K562 (cell line): ENCODE data around the gene CAPZB. TPM values are rescaled to one million over a fixed set of nuclear protein-coding genes. Genes with fewer than 3 reads are reported as not detected.

Experiments used
- ATAC-seq: fragments of 200-7000 bp; cut with Tn5 transposase; 3 replicates; pipeline ENCODE4 v1.9.1; 2020; ENCODE audit warnings: moderate library complexity
- BruUV-seq: library from RNA; stranded (reverse); fragments of 400-500 nt; replicated peaks from 2 replicates; lab custom pipeline; 2021; lab: Mats Ljungman, UMichigan
- CTCF ChIA-PET: fragments of 300-600 bp; formaldehyde crosslinking; extraction: SDS; loops from one replicate; lab custom pipeline; 2021; ENCODE audit warnings: low intra/inter-chr PET ratio; lab: Yijun Ruan, JAX
- POLR2A ChIA-PET: fragments of 300-600, 350-650 bp; sonication (Branson Sonifier 250); formaldehyde crosslinking; extraction: SDS; loops from one replicate; lab custom pipeline; 2021; ENCODE audit warnings: antibody characterized with exemption, inconsistent platforms; lab: Yijun Ruan, JAX
- DNase-seq, 4 experiments: peaks; one replicate each; pipeline versions ENCODE4 v3.0.0 to v3.0.0-alpha.2; 2011 to 2018; ENCODE audit warnings: low spot score in 3 of 4, mixed read lengths in 3 of 4; ENCODE audit errors: extremely low read depth in 1 of 4
- FAIRE-seq: peaks from 2 replicates; lab custom pipeline; 2011; peaks lifted over from hg19 to GRCh38; lab: Jason Lieb, UNC
- H2AFZ ChIP-seq: 2 replicates; pipeline ENCODE4 v1.6.0; 2011; ENCODE audit warnings: low read depth, low read length, control low read depth, inconsistent platforms
- H3K27ac ChIP-seq: fragments of 200-600 bp; 3 replicates; pipeline ENCODE4 v1.8.0; 2011; ENCODE audit warnings: low read depth, mild to moderate bottlenecking, control low read depth, inconsistent platforms, low read length, moderate library complexity, mixed read lengths; ENCODE audit errors: extremely low read depth
- H3K27me3 ChIP-seq, 2 experiments: fragments of 300-600 bp in 1 of 2; 2 replicates in 1 of 2; 3 replicates in 1 of 2; pipeline versions ENCODE4 v1.6.0 to v1.8.0; 2011; ENCODE audit warnings: inconsistent platforms in 2 of 2, low read length in 2 of 2, mild to moderate bottlenecking in 1 of 2, mixed read lengths in 1 of 2, moderate library complexity in 1 of 2; ENCODE audit not compliant: control insufficient read depth in 2 of 2, insufficient read depth in 2 of 2
- H3K36me3 ChIP-seq: fragments of 300-600 bp; 3 replicates; pipeline ENCODE4 v1.8.0; 2011; ENCODE audit warnings: mild to moderate bottlenecking, low read length, inconsistent platforms; ENCODE audit not compliant: control insufficient read depth, insufficient read depth
- H3K4me1 ChIP-seq, 2 experiments: fragments of 200-600 bp in 1 of 2; replicated peaks in 1 of 2; 2 replicates in 1 of 2; 3 replicates in 1 of 2; pipeline versions ENCODE4 v1.5.1 to v1.8.0; 2011; ENCODE audit warnings: inconsistent platforms in 2 of 2, low read length in 2 of 2, mild to moderate bottlenecking in 1 of 2, mixed read lengths in 1 of 2, moderate library complexity in 1 of 2; ENCODE audit not compliant: control insufficient read depth in 2 of 2, insufficient read depth in 2 of 2
- H3K4me2 ChIP-seq: 2 replicates; pipeline ENCODE4 v1.6.1; 2011; ENCODE audit warnings: low read length, control low read depth, inconsistent platforms, mixed read lengths; ENCODE audit not compliant: insufficient read depth
- H3K4me3 ChIP-seq: fragments of 200-600 bp; sonication (generic), shearing (Covaris generic); 2 replicates; pipeline ENCODE4 v1.5.1; 2016; ENCODE audit warnings: control low read depth, inconsistent platforms
- H3K79me2 ChIP-seq: fragments of 200-600 bp; 3 replicates; pipeline ENCODE4 v1.8.0; 2011; ENCODE audit warnings: low read length, inconsistent platforms; ENCODE audit not compliant: control insufficient read depth, insufficient read depth
- H3K9ac ChIP-seq, 2 experiments: 2 replicates each; pipeline versions ENCODE4 v1.6.0 to v1.6.1; 2011; ENCODE audit warnings: low read depth in 2 of 2, low read length in 2 of 2, control low read depth in 1 of 2, inconsistent platforms in 1 of 2, mild to moderate bottlenecking in 1 of 2, mixed read lengths in 1 of 2; ENCODE audit not compliant: insufficient read depth in 1 of 2
- H3K9me1 ChIP-seq: one replicate; pipeline ENCODE4 v1.6.0; 2011; ENCODE audit warnings: inconsistent platforms, mild to moderate bottlenecking, low read length, moderate library complexity; ENCODE audit not compliant: control insufficient read depth, insufficient read depth
- H3K9me3 ChIP-seq: replicated peaks from 2 replicates; pipeline ENCODE4 v1.5.1; 2011; ENCODE audit warnings: low read depth, low read length, inconsistent platforms; ENCODE audit not compliant: control insufficient read depth, insufficient read depth
- H4K20me1 ChIP-seq: replicated peaks from 2 replicates; pipeline ENCODE4 v1.6.1; 2011; ENCODE audit warnings: low read length, inconsistent platforms, mixed read lengths; ENCODE audit not compliant: control insufficient read depth, insufficient read depth
- ASH1L ChIP-seq: fragments of 450-650 bp; IDR thresholded peaks from 2 replicates; pipeline ENCODE4 v1.6.1; 2018; ENCODE audit warnings: borderline replicate concordance, mild to moderate bottlenecking, low read depth; ENCODE audit not compliant: partially characterized antibody
- ELF1 ChIP-seq: fragments of 200-800 bp; sonication (Bioruptor generic); IDR thresholded peaks from 2 replicates; pipeline ENCODE4 v1.6.1; 2016; ENCODE audit warnings: missing genetic modification characterization, missing compliant biosample characterization
- GATAD2B ChIP-seq: fragments of 450-650 bp; IDR thresholded peaks from 2 replicates; pipeline ENCODE4 v1.6.1; 2017; ENCODE audit warnings: mild to moderate bottlenecking, borderline replicate concordance
- MTA2 ChIP-seq: fragments of 450-650 bp; IDR thresholded peaks from 2 replicates; pipeline ENCODE4 v1.6.1; 2016; ENCODE audit warnings: low read depth
- MYC ChIP-seq, 2 experiments: fragments of 250-450 bp in 1 of 2; sonication (Bioruptor Pico) in 1 of 2; IDR thresholded peaks; 2 replicates each; pipeline versions ENCODE4 v1.5.1 to v1.6.1; 2012 to 2021; ENCODE audit warnings: low read depth in 2 of 2, borderline replicate concordance in 1 of 2, improper control_type of control experiment in 1 of 2, low read length in 1 of 2, mild to moderate bottlenecking in 1 of 2, moderate library complexity in 1 of 2
- POLR2AphosphoS5 ChIP-seq: IDR thresholded peaks from 2 replicates; pipeline ENCODE4 v1.6.1; 2011; ENCODE audit warnings: mild to moderate bottlenecking, low read depth, low read length, moderate library complexity; ENCODE audit not compliant: control insufficient read depth, insufficient read depth
- POLR3G ChIP-seq: IDR thresholded peaks from 2 replicates; pipeline ENCODE4 v1.6.1; 2011; ENCODE audit not compliant: insufficient read length, insufficient replicate concordance; ENCODE audit errors: extremely low read depth
- SIX5 ChIP-seq, 2 experiments: IDR thresholded peaks; 2 replicates each; pipeline ENCODE4 v1.6.1; 2011; ENCODE audit warnings: low read length in 2 of 2, borderline replicate concordance in 1 of 2, low read depth in 1 of 2, mild to moderate bottlenecking in 1 of 2, moderate library complexity in 1 of 2; ENCODE audit not compliant: insufficient read depth in 1 of 2
- TCFL5 ChIP-seq: fragments of 250-450 bp; sonication (Bioruptor Pico); conservative IDR thresholded peaks from 2 replicates; pipeline ENCODE4 v1.6.1; 2021; ENCODE audit warnings: mild to moderate bottlenecking, moderate library complexity, matching md5 sums
- TEAD2 ChIP-seq: fragments of 450-650 bp; IDR thresholded peaks from 2 replicates; pipeline ENCODE4 v1.6.1; 2016; ENCODE audit warnings: missing genetic modification characterization, control low read depth, missing compliant biosample characterization
- ZEB2 ChIP-seq: fragments of 450-650 bp; IDR thresholded peaks from 2 replicates; pipeline ENCODE4 v1.6.1; 2016
- ZNF79 ChIP-seq: fragments of 250-450 bp; sonication (Bioruptor Pico); IDR thresholded peaks from 2 replicates; pipeline ENCODE4 v1.4.0; 2020; ENCODE audit warnings: low read depth, mild to moderate bottlenecking, moderate library complexity
- WGBS: fragments of 100-300 bp; shearing (Covaris generic); methylation state at CpG from one replicate; pipeline ENCODE4 v1.1.6; 2016; ENCODE audit warnings: low coverage, mixed read lengths; ENCODE audit not compliant: insufficient coverage; ENCODE audit errors: missing lambda C conversion rate; 5-methylcytosine and 5-hydroxymethylcytosine counted together
- in situ Hi-C: fragments of 300-500 bp; cut with MboI; formaldehyde crosslinking; loops from 4 replicates; pipeline ENCODE4 v1.15.0; 2018; ENCODE audit warnings: inconsistent platforms, mixed read lengths
- intact Hi-C: fragments of 100-400 bp; cut with micrococcal nuclease; formaldehyde crosslinking; loops from 2 replicates; pipeline ENCODE4 v1.14.2; 2022
- polyA plus RNA-seq, 8 experiments: library from polyadenylated mRNA; depleted of rRNA in 4 of 8; stranded (reverse) in 5 of 8; unstranded in 3 of 8; fragments of >200 nt; fragmentation: Nextera tagmentation in 2 of 8; fragmentation: Illumina TruSeq in 1 of 8; extraction: Ambion mirVana in 2 of 8; extraction: Trizol in 1 of 8; gene quantifications; 2 replicates each; pipeline versions ENCODE4 v1.2.1 to v1.2.3, GENCODE V29; 2011 to 2014; ENCODE audit warnings: inconsistent platforms in 1 of 8, missing spikeins in 1 of 8
- total RNA-seq, 7 experiments: library from RNA; depleted of rRNA in 6 of 7; stranded (reverse); fragments of >200 nt in 6 of 7; fragmentation: Illumina TruSeq in 2 of 7; extraction: Trizol in 2 of 7; gene quantifications; 2 replicates each; pipeline versions ENCODE4 v1.2.1 to v1.2.3, GENCODE V29; 2011 to 2021; ENCODE audit warnings: low replicate concordance in 1 of 7
- TF ChIP-seq, protein P1 (sequence below): sonication (generic); formaldehyde crosslinking; IDR thresholded peaks from 2 replicates; pipeline ENCODE4 v1.8.1; 2022; ENCODE audit warnings: missing genetic modification reagents
- TF ChIP-seq, protein P2 (sequence below), 2 experiments: fragments of 450-650 bp in 1 of 2; sonication (generic) in 1 of 2; formaldehyde crosslinking in 1 of 2; IDR thresholded peaks in 1 of 2; conservative IDR thresholded peaks in 1 of 2; 2 replicates each; pipeline versions ENCODE4 v1.6.1 to v1.8.1; 2016 to 2023; ENCODE audit warnings: mild to moderate bottlenecking in 2 of 2, moderate library complexity in 2 of 2, inconsistent platforms in 1 of 2, missing genetic modification reagents in 1 of 2
- TF ChIP-seq, protein P3 (sequence below): fragments of 450-650 bp; formaldehyde crosslinking; IDR thresholded peaks from 2 replicates; pipeline ENCODE4 v1.4.0; 2022; ENCODE audit warnings: missing genetic modification characterization

CAPZB gene
- total and polyA plus RNA-seq, 9 of the 15 experiments (the other 6 are each of a cell fraction or from before 2014, with no cell fraction given): 57.6 to 297 (median 125) TPM

DNA sequence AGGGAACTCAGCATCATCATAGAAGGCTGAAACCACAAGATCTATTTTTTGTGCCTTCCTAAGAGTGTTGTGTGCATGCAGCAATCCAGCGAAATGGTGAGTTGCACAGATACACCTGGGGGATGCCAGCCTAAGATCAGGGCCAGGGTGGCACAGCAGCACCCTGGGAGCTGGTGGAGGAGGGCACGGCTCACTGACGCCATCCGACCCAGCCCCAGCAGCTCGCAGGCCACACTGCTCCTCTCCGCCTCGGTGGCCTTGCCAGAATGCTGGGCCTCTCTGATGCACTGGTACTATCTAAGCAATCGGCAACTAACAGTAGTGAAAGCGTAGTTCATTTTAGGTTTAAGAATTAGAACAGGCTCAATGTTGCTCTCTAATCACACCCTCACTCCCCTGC lies 37.8 kb downstream of the CAPZB start (continued):
- TF ChIP-seq, protein P1, sequence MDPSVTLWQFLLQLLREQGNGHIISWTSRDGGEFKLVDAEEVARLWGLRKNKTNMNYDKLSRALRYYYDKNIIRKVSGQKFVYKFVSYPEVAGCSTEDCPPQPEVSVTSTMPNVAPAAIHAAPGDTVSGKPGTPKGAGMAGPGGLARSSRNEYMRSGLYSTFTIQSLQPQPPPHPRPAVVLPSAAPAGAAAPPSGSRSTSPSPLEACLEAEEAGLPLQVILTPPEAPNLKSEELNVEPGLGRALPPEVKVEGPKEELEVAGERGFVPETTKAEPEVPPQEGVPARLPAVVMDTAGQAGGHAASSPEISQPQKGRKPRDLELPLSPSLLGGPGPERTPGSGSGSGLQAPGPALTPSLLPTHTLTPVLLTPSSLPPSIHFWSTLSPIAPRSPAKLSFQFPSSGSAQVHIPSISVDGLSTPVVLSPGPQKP (CRISPR knock-in tag): no peak
- TF ChIP-seq ELF1 (tag) (no peak), GATAD2B (no peak), SIX5 (IDR thresholded peaks at IDR 0.05; ENCODE audit: borderline replicate concordance in 1 of 2, insufficient read depth in 1 of 2, low read depth in 1 of 2, low read length in 2 of 2) (no peak), ZEB2 (no peak)
- TF ChIP-seq, all 486 proteins: peak for 0

DNA sequence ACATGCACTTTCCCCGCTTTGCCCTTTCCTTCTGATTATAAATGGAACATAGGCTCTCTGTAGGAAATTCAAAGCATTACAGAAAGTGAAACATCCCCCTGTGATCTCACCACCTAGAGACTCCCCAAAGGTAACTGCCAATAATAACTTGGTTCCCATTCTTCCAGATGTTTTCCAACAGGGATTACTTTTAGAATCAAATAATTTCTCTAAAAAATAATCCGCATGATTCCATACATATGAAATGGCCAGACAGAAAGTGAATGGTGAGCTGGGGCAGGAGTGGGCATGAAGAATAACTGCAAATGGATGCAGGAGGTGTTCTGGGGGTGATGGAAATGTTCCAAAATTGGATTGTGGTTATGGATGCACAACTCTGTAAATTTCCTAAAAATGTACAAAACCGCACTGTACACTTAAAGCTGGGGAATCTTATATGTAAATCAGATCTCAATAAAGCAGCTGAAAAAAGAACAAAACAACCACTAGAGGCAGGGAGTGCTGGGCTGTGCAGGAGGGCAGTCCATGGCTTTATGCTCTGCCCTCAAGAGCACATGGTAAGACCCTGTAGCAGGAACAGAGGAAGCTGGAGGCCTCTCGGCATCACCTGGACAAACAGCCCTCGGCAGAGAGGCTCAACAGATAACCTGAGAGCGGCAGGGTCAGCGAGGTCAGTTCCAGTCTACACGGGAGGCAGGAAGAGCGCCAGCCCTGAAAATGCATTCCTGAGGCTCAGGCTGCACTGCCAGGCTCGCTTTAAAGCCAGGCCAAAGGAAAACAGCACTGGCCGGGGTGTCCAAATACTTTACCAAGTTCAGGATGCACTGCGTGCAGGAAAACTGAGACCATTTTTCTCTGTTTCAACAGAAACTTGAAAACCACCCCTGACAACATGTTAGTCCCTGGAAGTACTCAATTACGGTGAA lies 39.7 kb downstream of the CAPZB start:
- no peak overlapping the region for H3K4me3 ChIP-seq
- no TSS peak for BruUV-seq
- peak; percentile 69 for ATAC-seq
- no peak for FAIRE-seq
- 53% methylated on average over 13 of the region's 13 CpGs for WGBS
- H3K4me1 ChIP-seq: peaks cover 4 to 13% of the 10 kb centered on the region in 2 experiments; a peak in 4 of 5 replicates
- no peaks in the 10 kb centered on the region for H3K9me3 ChIP-seq
- H3K36me3 ChIP-seq: peaks cover 14% of the 10 kb centered on the region; the same call in 2 of the 3 replicates
- H3K4me2 ChIP-seq: no peak overlapping the region
- peaks cover 69% of the 10 kb centered on the region for H3K79me2 ChIP-seq
- peak in 1 of 4 experiments; percentile 36 for DNase-seq
- intact Hi-C loops (no loop called here), in situ Hi-C loops (no loop called here)
- H2AFZ ChIP-seq: no peak overlapping the region
- H3K27ac ChIP-seq: no peak overlapping the region
- H3K9me1 ChIP-seq: peaks cover 9% of the 10 kb centered on the region
- H4K20me1 ChIP-seq: peaks cover 32% of the 10 kb centered on the region
- peak overlapping the region in 1 of 2 experiments; percentile 83; a peak in 2 of 4 replicates for H3K9ac ChIP-seq
- ChIA-PET POLR2A (interaction anchor here (0.7 to 1.1 kb wide), 2 partner anchors 8 to 98 kb away, joined by 3 to 6 read pairs; no protein-coding TSS in a partner anchor), CTCF (no interaction called here)
- no peaks in the 10 kb centered on the region for H3K27me3 ChIP-seq
- TF ChIP-seq POLR2AphosphoS5 (no peak), MYC (IDR thresholded peaks at IDR 0.05; ENCODE audit: low read depth, low read length) (0 out of 2 replicates have a peak, but pooled peaks have one; percentile 40), MYC (CRISPR knock-in tag; IDR thresholded peaks at IDR 0.05; ENCODE audit: borderline replicate concordance, low read depth) (no peak), POLR3G (no peak), ZNF79 (CRISPR knock-in tag) (no peak), ASH1L (no peak), MTA2 (no peak), TEAD2 (tag) (no peak), TCFL5 (no peak)
- TF ChIP-seq, protein P2, sequence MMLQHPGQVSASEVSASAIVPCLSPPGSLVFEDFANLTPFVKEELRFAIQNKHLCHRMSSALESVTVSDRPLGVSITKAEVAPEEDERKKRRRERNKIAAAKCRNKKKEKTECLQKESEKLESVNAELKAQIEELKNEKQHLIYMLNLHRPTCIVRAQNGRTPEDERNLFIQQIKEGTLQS (IDR thresholded peaks at IDR 0.05): no peak
- TF ChIP-seq, protein P2 (CRISPR knock-in tag; conservative IDR thresholded peaks at IDR 0.05): no peak
- TF ChIP-seq, protein P3, sequence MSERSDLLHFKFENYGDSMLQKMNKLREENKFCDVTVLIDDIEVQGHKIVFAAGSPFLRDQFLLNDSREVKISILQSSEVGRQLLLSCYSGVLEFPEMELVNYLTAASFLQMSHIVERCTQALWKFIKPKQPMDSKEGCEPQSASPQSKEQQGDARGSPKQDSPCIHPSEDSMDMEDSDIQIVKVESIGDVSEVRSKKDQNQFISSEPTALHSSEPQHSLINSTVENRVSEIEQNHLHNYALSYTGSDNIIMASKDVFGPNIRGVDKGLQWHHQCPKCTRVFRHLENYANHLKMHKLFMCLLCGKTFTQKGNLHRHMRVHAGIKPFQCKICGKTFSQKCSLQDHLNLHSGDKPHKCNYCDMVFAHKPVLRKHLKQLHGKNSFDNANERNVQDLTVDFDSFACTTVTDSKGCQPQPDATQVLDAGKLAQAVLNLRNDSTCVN (CRISPR knock-in tag): no peak
